ENCODE measurements around the gene DRC3.

Gene DRC3

DNA sequence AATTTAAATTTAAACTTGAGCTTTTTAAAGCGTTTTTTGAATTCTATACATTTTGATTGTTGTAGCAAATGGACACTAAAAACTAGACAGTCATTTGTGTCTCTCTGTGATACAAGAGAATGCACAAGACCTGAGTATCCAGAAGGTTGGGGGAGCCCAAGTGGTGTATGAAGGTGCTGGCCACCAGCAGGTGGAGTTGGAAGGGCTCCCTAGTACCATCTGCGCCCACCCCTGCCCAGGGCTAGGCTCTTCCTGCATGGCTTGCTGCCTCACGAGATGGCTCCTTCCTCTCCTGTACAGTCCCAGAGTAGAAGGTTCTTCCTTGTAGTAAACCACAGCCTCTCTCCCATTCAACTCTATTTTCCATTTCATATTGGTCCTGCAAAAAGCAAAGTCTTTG lies 83.6 kb downstream of the DRC3 start:
- no peak for DNase-seq

GRCh38 chr17:18059283-18059682 lies 86.6 kb downstream of the DRC3 start:
- DNase-seq, result no peak

- no peak for DNase-seq
Measured at GRCh38 chr17:18064053-18064452, 91.4 kb downstream of the DRC3 start.

DNA sequence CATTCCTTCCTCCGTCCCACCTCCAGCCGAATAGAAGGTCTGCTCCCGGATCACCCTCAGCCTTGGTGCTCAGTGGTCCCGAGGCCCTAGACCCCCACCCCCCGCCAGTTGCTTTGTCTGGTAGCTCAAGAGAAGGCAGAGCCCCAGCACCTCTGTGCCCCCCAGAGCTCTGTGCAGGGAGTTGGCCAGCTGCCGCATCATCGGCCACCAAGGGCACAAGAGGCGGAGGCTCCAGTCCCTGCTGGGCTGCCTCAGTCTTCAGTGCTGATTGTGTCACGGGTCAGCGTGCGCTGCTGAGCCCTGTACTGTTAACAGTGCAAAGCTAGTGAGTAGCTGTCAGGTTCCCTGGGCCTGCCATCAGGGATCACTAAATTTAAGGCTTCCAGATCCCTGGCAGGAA lies 92.9 kb downstream of the DRC3 start:
- DNase-seq, result no peak
